Spleen (tissue), 7 donors: ENCODE results near the gene CEP20.

Experiments used
- CTCF ChIP-seq, 11 experiments: fragments of 200-600 bp in 7 of 11; fragments of 450-650 bp in 4 of 11; sonication (generic) in 4 of 11; IDR thresholded peaks in 8 of 11; conservative IDR thresholded peaks in 3 of 11; 1 replicate in 7 of 11; 2 replicates in 4 of 11; pipeline versions ENCODE4 v1.4.0 to v1.8.0; 2016 to 2021; ENCODE audit warnings: antibody characterized with exemption in 11 of 11, inconsistent platforms in 4 of 11, mild to moderate bottlenecking in 1 of 11
- POLR2A ChIP-seq, 3 donors: fragments of 450-650 bp; IDR thresholded peaks; one replicate each; pipeline ENCODE4 v1.5.1; 2017; ENCODE audit warnings: antibody characterized with exemption in 3 of 3, mild to moderate bottlenecking in 1 of 3
- donor health status: DM: no; HTN: no; CAD: no; lungs with moderate emphysema.
- donor health status: DM: no; HTN: no; CAD: no.
- donor health status: DM: no; HTN: no; CAD: no.

DNA sequence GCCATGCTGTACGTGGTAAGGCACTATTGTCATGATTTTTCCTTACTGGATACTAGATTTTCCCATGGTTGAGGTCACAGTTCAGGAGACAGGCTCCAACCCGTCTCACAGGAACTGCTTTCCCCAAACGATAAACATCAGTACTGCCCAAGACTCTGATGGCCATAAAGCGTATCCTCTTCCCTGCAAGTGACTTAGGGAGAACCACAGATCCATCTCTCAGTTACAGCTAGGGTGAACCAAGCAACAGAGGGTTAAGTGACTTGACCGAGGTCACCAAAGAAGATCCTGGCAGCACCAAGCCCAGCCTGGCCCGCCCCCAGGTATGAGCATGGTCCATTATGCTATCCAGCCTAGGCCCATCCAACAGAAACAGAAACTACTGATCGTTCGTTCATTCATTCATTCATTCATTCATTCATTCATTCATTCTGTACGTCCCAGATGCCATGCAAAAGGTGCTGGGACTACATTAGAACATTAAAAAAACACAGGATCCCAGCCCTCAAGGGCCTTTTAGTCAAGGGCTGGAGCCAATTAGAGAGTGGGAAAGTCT lies 62.6 kb downstream of the CEP20 start:
- TF ChIP-seq CTCF (IDR thresholded peaks at IDR 0.05 in 8 of 11, conservative IDR thresholded peaks at IDR 0.05 in 3 of 11) = no peak
- no peak for TF ChIP-seq POLR2A (IDR thresholded peaks at IDR 0.05)
